Right lobe of liver (tissue), 4 donors: ENCODE data around the gene HTR4.

ENCODE experiments used
- POLR2A ChIP-seq: fragments of 450-650 bp; IDR thresholded peaks from one replicate; pipeline ENCODE4 v1.6.1; 2017; ENCODE audit warnings: antibody characterized with exemption, mild to moderate bottlenecking
- TF ChIP-seq, protein P1 (sequence below), 4 donors: fragments of 200-600 bp in 3 of 4; fragments of 450-650 bp in 1 of 4; IDR thresholded peaks; one replicate each; pipeline versions ENCODE4 v1.5.1 to v1.8.0; 2016 to 2022; ENCODE audit warnings: antibody characterized with exemption in 4 of 4, mild to moderate bottlenecking in 2 of 4
- donor health status: DM: no; HTN: no; CAD: no.
- donor health status: DM: no; HTN: no; CAD: no.
- donor health status: DM: no; HTN: yes; CAD: no.

DNA sequence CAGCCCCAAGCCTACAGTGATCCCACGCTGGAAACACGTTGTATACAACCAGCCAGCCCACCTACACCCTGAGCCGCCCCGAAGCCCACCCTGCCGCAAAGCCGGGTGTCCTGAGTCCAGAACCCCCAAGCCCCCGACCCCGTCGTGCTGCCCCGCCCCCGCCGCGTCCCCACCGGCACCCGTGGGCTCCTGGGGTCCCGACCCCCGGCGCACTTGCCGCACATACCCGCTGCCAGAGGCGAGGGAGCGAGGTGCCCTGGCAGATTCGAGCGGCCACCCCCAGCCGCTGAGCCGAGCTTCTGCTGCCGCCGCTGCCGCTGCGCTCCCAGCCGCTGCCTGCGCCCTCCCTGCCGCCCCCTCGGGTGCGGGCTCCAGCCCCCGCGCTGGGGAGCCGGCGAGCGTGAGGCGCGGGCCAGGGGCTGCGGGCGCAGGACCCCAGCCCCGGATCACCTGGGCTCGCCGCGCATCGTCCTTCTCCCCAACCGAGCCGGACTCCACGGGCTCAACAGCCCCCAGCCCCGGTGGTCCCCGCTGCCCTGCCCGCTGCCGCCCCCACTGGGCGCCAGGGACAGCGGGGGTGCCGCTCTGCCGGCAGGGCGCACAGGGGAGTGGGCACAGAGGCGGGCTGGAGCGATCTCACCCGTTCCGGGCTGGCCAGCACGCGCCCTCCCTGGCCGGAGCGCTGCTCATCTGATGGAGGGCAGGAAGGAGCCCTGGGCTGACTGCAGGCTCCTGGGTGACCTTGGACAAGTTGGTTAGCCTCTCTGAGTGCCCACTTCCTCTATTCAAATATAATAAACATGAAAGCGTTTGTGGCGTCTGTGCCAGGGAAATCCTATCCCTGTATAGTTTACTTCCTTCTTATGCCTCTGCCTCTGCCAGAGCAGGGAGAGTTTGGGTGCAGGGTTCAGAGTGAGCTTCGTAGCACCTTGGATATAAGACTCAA lies at the start of gene HTR4:
- TF ChIP-seq, protein P1, sequence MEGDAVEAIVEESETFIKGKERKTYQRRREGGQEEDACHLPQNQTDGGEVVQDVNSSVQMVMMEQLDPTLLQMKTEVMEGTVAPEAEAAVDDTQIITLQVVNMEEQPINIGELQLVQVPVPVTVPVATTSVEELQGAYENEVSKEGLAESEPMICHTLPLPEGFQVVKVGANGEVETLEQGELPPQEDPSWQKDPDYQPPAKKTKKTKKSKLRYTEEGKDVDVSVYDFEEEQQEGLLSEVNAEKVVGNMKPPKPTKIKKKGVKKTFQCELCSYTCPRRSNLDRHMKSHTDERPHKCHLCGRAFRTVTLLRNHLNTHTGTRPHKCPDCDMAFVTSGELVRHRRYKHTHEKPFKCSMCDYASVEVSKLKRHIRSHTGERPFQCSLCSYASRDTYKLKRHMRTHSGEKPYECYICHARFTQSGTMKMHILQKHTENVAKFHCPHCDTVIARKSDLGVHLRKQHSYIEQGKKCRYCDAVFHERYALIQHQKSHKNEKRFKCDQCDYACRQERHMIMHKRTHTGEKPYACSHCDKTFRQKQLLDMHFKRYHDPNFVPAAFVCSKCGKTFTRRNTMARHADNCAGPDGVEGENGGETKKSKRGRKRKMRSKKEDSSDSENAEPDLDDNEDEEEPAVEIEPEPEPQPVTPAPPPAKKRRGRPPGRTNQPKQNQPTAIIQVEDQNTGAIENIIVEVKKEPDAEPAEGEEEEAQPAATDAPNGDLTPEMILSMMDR (IDR thresholded peaks at IDR 0.05): no peak
- TF ChIP-seq POLR2A: no peak
